ENCODE data around the gene RTL1. TPM values are rescaled to one million over a fixed set of nuclear protein-coding genes. Genes with fewer than 3 reads are reported as not detected.

RTL1 gene
- total RNA-seq, 1 donor from 2014 or later, result not detected

- DNase-seq, result peak; percentile 38
- no peak for ATAC-seq
- peaks cover 62% of the 10 kb centered on the region for H3K27me3 ChIP-seq (ENCODE audit: low read depth)
Observed at GRCh38 chr14:100901391-100902183, 1.9 kb downstream of the RTL1 start.

GRCh38 chr14:100900837-100901390, 2.6 kb downstream of the RTL1 start:
- intact Hi-C loops (cut with DNase I), result no loop called here
- H3K36me3 ChIP-seq, result no peaks in the 10 kb centered on the region
- DNase-seq (peak; percentile 39), ATAC-seq (no peak)
- H3K9me3 ChIP-seq, result no peaks in the 10 kb centered on the region
- no peak overlapping the region for H3K4me3 ChIP-seq
- TF ChIP-seq CTCF (IDR thresholded peaks at IDR 0.05), result peak; percentile 16
- H3K27ac ChIP-seq, result no peak overlapping the region
- H3K27me3 ChIP-seq (ENCODE audit: low read depth), result peaks cover 57% of the 10 kb centered on the region
- peaks cover 16% of the 10 kb centered on the region for H3K4me1 ChIP-seq

More at GRCh38 chr14:100901391-100902183, 1.9 kb downstream of the RTL1 start:
- Histone ChIP-seq H3K27ac (no peak overlapping the region), H3K4me3 (no peak overlapping the region), H3K4me1 (peaks cover 16% of the 10 kb centered on the region), H3K36me3 (no peaks in the 10 kb centered on the region), H3K9me3 (no peaks in the 10 kb centered on the region)
- no peak for TF ChIP-seq CTCF (IDR thresholded peaks at IDR 0.05)
- intact Hi-C loops (cut with DNase I), result no loop called here

- H3K9me3 ChIP-seq, result no peaks in the 10 kb centered on the region
- H3K36me3 ChIP-seq, result no peaks in the 10 kb centered on the region
- intact Hi-C loops (cut with DNase I), result no loop called here
- ATAC-seq (peak in 1 of 2 donors; percentile 30), DNase-seq (peak; percentile 14)
- peaks cover 16% of the 10 kb centered on the region for H3K4me1 ChIP-seq
- no peak overlapping the region for H3K27ac ChIP-seq
- no peak for TF ChIP-seq CTCF (IDR thresholded peaks at IDR 0.05)
- H3K4me3 ChIP-seq, result no peak overlapping the region
- peaks cover 53% of the 10 kb centered on the region for H3K27me3 ChIP-seq (ENCODE audit: low read depth)
Observed at GRCh38 chr14:100899884-100900771, 3.4 kb downstream of the RTL1 start.

GRCh38 chr14:100898935-100899883, 4.3 kb downstream of the RTL1 start:
- ATAC-seq, result peak in 1 of 2 donors; percentile 9
- peak; percentile 21 for DNase-seq
- peaks cover 44% of the 10 kb centered on the region for H3K27me3 ChIP-seq (ENCODE audit: low read depth)
- H3K27ac ChIP-seq, result no peak overlapping the region
- intact Hi-C loops (cut with DNase I), result no loop called here
- H3K4me1 ChIP-seq, result peaks cover 16% of the 10 kb centered on the region
- no peaks in the 10 kb centered on the region for H3K36me3 ChIP-seq
- TF ChIP-seq CTCF (IDR thresholded peaks at IDR 0.05), result no peak
- no peaks in the 10 kb centered on the region for H3K9me3 ChIP-seq
- H3K4me3 ChIP-seq, result no peak overlapping the region

Measured in lower lobe of right lung (tissue), 2 donors.